Stimulated activated CD4-positive, alpha-beta T cell treated with anti-CD3 and anti-CD28 coated beads, Interleukin-4, amount 100 ng/mL, for 4 hours (primary cell): ENCODE measurements around the gene TNS3.

ENCODE experiments used
- DNase-seq, 2 experiments: peaks; one replicate each; pipeline ENCODE4 v3.0.0-alpha.2; 2020

The TNS3 gene

GRCh38 chr7:47318395-47319182, 263.3 kb downstream of the TNS3 start:
- DNase-seq: no peak

- no peak for DNase-seq
These were observed 264.4 kb downstream of the TNS3 start for GRCh38 chr7:47317487-47317886.

- no peak for DNase-seq
These were observed 266.9 kb downstream of the TNS3 start for GRCh38 chr7:47314728-47315607.

- no peak for DNase-seq
These were observed 267.7 kb downstream of the TNS3 start for GRCh38 chr7:47314248-47314647.

DNA sequence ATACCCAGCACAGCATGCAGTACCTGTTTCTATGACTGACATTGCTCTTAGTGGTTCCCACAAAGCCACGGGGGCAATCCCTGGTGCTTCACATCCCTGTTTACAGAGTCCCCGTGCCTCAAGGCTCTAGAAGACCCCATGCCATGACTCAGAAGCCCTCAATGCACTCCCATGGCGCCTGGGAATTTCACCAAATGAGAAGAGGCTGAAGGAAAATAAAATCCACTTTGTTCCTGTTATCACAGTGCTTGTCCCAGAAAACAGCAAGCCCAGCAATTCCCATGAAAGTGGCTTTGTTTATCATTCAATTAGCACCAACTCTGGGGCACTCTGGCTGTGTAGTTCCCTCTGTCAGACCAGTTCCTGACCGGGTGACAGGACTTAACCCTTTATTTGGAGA, 268.3 kb downstream of the TNS3 start:
- DNase-seq: no peak

- no peak for DNase-seq
These were observed 270.0 kb downstream of the TNS3 start for GRCh38 chr7:47311891-47312290.

- no peak for DNase-seq
These were observed 271.9 kb downstream of the TNS3 start for GRCh38 chr7:47310020-47310419.

DNA sequence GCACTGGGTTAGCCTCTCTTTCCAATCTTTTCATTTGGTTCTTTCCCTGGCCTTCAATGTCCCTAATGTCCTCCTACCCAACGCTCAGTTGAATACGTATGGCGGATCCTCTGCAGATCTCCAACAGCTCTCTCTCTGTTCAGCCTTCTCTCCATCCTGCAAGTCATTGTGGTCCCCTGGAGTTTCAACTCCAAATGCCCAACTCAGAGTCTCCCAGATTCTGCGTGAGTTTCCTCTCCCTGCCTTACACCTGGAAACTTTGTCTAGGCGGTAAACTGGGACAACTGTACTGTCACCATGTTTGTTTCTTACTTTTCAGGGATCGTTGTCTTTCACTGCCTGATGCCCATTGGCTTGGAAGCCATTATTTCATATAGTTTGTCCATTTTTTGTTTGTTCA, 273.1 kb downstream of the TNS3 start:
- no peak for DNase-seq

GRCh38 chr7:47307311-47307710, 274.6 kb downstream of the TNS3 start:
- no peak for DNase-seq

GRCh38 chr7:47304727-47305719, 276.9 kb downstream of the TNS3 start:
- DNase-seq: no peak

DNA sequence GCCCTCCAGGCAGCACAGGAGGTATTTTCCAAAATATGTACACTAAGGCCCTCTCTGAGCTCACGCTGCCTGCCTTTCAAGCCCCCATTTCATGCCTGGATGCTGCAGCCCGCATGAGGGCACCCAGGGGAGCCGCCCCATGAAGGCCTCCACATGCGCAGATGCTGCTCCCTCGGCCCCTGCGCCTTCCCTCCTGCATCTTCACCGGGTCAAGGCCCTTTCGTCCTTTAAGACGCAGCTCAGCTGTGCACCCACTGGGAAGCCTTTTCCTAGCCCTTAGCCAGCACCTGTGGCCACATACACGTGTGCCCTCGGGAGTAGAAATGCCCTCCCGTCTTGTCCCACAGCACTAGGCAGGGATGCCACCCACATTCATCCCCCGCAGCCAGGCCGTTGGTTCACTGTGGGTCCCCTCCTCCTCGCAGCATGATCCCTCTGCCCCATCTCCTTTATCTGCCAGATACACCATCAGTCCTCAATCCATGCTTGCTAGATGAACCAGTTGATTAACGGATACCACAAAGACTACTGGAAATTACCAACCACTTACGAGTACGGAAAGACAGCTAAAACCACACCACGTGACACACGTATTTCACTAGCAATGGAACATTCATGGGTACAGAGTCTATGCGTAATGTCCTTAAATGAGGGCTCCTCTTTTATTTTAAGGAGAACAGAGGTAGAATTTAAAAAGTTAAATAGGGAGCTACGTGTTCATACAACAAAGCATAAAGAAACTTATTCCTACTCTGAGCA, 278.0 kb downstream of the TNS3 start:
- no peak for DNase-seq

DNA sequence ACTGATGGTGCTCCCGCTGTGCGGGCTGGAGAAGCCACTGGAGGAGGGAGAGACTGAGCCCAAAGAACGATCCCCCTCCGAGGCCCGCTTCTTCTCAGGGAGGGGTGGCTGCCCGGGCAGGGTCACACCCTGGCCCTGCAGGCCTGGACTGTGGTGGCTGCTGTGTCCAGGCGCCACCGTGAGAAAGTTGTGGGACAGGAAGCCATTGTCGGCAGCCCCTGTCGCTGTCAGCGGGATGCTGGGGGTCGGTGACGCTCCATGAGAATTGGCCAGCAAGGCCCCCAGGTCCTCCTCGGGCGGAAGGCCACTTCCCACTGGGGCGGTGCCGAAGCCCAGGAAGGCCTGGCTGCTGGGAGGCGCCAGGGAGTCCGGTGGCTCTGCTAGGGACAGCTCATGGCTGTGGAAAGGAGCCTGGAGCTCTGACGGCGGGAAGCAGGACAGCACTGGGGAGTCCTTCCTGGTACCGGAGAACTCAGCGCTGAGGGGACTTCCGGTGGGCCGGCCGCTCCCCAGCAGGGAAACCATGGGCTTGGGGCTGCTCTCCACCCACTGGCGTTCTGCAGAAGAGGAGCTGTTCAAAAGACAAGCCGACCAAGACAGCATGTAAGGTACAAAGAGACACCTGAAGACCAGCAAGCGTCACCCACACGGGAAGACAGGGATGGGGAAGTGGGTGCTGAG, 278.8 kb downstream of the TNS3 start:
- DNase-seq: no peak

DNA sequence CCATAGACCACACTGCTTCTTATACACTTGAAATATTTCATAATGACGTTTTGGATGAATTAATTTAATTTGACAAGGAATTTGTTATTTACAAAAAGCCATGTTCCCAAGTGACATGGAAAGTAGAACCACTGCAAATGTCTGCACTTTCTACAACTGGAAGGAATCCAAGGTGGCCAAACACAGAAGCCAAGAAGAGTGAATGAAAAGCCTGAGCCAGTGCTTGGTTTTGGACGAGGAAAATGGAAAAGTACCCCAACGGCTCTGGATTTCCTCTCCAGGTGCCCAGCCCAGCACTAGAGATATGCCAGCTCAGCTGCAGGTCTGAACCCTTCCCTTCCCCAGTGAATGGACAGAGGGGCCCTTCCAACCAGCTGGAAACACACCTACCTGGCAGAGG, 279.4 kb downstream of the TNS3 start:
- no peak for DNase-seq

DNA sequence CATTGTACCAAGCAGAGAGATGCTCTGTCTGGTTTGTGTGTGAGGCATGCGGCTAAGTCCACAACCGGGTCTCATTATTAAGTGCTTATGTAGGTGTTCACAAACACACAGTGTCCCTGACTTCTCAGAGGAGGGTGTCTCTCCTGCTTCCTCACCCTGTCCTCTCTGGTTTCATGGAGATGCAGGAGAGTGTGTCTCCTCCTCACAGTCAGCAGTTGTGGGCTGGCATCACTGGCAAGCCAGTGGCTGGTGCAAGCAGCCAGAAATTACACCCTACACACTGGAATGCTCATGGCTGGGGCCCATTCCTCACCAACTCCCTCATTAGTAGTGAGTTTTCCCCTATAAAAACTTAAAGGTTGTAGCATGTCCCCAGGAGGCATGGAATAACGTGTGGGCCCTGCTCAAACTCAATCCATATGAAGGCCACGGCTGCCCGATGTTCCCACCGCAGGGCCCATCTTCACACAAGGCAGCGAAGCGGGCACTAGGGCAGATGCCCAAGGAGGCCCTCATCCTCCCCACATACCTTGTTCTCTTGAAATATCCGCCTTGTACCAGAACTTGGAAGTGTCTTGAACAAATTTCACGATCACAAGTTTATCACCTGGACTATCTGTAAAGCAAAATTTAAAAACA, 280.1 kb downstream of the TNS3 start:
- DNase-seq: no peak

DNA sequence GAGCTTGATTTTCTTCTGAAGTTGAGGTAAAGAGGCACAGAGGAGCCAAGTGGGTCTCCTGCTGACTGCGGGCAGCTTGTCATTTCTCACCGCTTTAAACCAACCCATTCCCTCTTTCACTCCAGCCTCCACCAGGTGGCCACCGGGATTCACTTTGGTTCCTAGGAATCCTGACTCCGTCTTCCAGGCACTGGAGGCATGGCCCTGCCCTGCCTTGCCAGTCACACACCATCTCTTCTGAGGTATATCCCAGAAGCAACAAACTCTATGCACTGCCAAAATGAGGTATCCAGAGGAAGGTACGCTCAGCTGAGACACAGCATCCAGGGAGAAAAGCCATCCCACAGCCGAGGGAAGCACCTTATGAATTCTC, 280.8 kb downstream of the TNS3 start:
- DNase-seq: no peak

GRCh38 chr7:47300472-47301104, 281.3 kb downstream of the TNS3 start:
- DNase-seq: no peak

GRCh38 chr7:47299496-47299895, 282.4 kb downstream of the TNS3 start:
- DNase-seq: no peak

GRCh38 chr7:47298636-47299035, 283.3 kb downstream of the TNS3 start:
- no peak for DNase-seq

GRCh38 chr7:47297120-47297519, 284.8 kb downstream of the TNS3 start:
- no peak for DNase-seq

- DNase-seq: no peak
These were observed 286.3 kb downstream of the TNS3 start for GRCh38 chr7:47295606-47296005.
